Measurements from ENCODE around the gene GPR62.

Gene GPR62

DNA sequence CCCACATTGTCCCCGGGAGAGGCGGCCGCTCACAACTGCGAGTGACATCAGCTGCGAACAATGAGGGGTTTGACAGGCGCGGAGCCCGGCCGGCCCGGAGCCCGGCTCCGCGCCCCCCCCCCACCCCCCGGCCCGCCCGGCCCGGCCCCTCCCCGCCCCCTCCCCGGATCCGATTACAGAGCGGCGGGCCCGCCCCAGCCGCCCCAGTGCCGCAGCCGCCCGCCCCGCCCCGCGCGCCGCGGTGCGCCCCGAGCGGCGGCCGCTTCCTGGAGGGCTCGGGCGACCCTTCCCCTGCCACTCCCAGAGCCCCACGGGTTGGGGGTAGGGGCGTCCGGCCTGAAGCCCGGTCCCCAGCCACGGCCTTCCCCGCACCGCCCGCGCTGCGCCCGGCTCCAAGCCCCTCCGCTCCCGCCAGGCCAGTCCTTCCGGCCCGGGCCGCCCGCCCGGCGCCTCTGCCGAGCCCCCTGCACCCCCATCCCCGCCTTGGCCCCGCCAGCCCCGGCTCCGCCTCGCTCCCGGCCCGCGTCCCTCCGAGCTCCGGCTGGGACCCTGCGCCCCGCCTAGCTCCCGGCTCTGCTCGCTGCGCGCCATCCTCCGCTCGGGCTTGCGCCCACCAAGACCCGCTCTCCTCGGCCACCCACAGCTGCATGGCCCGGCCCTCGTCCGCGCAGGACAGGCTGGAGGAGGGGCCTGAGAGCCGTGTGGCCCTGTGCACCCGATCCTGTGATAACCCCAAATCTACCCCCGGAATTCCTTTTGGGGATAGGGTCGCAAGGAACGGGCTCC, 12.4 kb downstream of the GPR62 start, which contains the start of gene PCBP4:
TSS of gene PCBP4 (minus strand) at position 71 of the 786 bp plus-strand sequence. CDS start 6,214 bp downstream, outside the sequence.
- peak; percentile 77 for DNase-seq (ENCODE audit: low spot score)
- TF ChIP-seq CTCF (IDR thresholded peaks at IDR 0.05; ENCODE audit: borderline replicate concordance, control extremely low read depth, extremely low read depth, insufficient read depth, missing control alignments), result no peak
- in situ Hi-C loops (cut with MboI; ENCODE audit: low sequenced_read_pairs, unreplicated experiment), result no loop called here

GRCh38 chr3:51968170-51968775, 13.1 kb downstream of the GPR62 start:
- DNase-seq (ENCODE audit: low spot score), result no peak
- no peak for TF ChIP-seq CTCF (IDR thresholded peaks at IDR 0.05; ENCODE audit: borderline replicate concordance, control extremely low read depth, extremely low read depth, insufficient read depth, missing control alignments)
- in situ Hi-C loops (cut with MboI; ENCODE audit: low sequenced_read_pairs, unreplicated experiment), result no loop called here

- no peak for TF ChIP-seq CTCF (IDR thresholded peaks at IDR 0.05; ENCODE audit: borderline replicate concordance, control extremely low read depth, extremely low read depth, insufficient read depth, missing control alignments)
- in situ Hi-C loops (cut with MboI; ENCODE audit: low sequenced_read_pairs, unreplicated experiment), result no loop called here
- no peak for DNase-seq (ENCODE audit: low spot score)
Observed at GRCh38 chr3:51968883-51969678, 13.9 kb downstream of the GPR62 start.

DNA sequence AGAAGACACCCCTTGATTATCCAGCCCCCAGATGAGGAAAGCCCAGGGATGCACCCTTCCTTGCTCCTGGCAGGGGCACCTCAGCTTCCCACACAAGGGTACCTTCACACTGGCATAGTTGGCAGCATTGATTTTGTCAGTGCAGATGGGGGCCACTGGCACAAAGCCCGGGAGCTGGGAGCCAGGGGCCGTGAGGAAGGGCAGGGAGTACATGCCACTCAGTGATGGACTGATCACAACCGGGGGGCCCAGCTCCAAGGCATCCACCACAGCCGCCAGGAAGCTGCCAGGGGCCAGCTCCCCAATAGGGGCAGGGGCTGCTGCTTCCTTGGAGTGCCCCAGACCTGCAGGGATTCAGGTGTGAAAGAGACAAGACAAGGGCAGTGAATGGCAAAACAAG, 14.7 kb downstream of the GPR62 start:
- no peak for DNase-seq (ENCODE audit: low spot score)
- TF ChIP-seq CTCF (IDR thresholded peaks at IDR 0.05; ENCODE audit: borderline replicate concordance, control extremely low read depth, extremely low read depth, insufficient read depth, missing control alignments), result no peak
- in situ Hi-C loops (cut with MboI; ENCODE audit: low sequenced_read_pairs, unreplicated experiment), result no loop called here

DNA sequence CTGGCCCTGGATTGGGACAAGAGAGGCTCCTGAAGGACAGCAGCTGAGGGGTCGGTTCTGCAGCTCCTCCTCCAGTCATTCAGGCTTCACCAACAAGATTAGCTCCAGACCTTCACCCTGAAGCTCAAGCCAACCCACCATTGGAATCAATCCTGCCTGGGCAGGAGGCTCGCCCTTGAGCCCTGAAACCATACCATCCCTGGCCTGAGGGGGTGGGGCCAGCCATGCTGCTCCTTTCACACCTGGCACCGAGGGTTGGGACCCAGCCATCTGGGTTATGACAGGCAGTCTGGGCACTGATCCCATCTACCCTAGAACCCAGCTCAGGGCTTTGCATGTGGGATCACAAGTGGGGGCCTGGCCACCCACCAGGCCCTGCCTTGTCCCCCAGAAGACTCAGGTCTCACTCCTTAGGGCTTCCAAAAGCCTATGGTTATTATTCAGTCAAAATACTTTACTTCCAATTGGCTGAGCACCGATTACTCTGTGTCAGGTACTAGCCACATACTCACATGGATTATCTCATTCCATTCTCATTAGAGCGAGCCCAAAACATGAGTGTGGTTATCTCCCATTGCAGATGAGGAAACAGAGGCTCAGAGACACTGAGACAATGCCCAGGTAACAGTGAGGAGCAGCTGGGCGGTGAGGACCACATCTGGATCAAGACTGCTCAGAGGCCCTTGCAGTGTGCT, 15.6 kb downstream of the GPR62 start:
- no peak for DNase-seq (ENCODE audit: low spot score)
- no peak for TF ChIP-seq CTCF (IDR thresholded peaks at IDR 0.05; ENCODE audit: borderline replicate concordance, control extremely low read depth, extremely low read depth, insufficient read depth, missing control alignments)
- in situ Hi-C loops (cut with MboI; ENCODE audit: low sequenced_read_pairs, unreplicated experiment), result no loop called here

GRCh38 chr3:51971350-51971749, 16.2 kb downstream of the GPR62 start:
- no peak for DNase-seq (ENCODE audit: low spot score)
- TF ChIP-seq CTCF (IDR thresholded peaks at IDR 0.05; ENCODE audit: borderline replicate concordance, control extremely low read depth, extremely low read depth, insufficient read depth, missing control alignments), result no peak
- in situ Hi-C loops (cut with MboI; ENCODE audit: low sequenced_read_pairs, unreplicated experiment), result no loop called here
